Progenitor cell of endocrine pancreas (in vitro differentiated cells): ENCODE data around the gene CCDC9B. TPM values are rescaled to one million over a fixed set of nuclear protein-coding genes. Genes with fewer than 3 reads are reported as not detected.

ENCODE experiments used
- DNase-seq: peaks from one replicate; pipeline ENCODE4 v3.0.0; 2021; ENCODE audit warnings: low spot score; ENCODE audit not compliant: unreplicated experiment
- H3K27ac Mint-ChIP-seq: 2 replicates; pipeline ENCODE4 v1.8.0; 2021; ENCODE audit warnings: mild to moderate bottlenecking, moderate library complexity, mixed read lengths
- H3K27me3 Mint-ChIP-seq: 2 replicates; pipeline ENCODE4 v1.8.0; 2021; ENCODE audit warnings: mixed read lengths
- H3K36me3 Mint-ChIP-seq: 2 replicates; pipeline ENCODE4 v1.8.0; 2022; ENCODE audit warnings: mixed read lengths; ENCODE audit not compliant: insufficient read depth
- H3K4me1 Mint-ChIP-seq: 2 replicates; pipeline ENCODE4 v1.8.0; 2021; ENCODE audit warnings: low read depth, mixed read lengths
- H3K4me3 Mint-ChIP-seq: 2 replicates; pipeline ENCODE4 v1.8.0; 2021; ENCODE audit warnings: low read depth, mild to moderate bottlenecking, moderate library complexity, mixed read lengths
- H3K9me3 Mint-ChIP-seq: 2 replicates; pipeline ENCODE4 v1.8.0; 2021; ENCODE audit warnings: low read depth, mixed read lengths
- CTCF ChIP-seq: fragments of 200-600 bp; sonication (generic); IDR thresholded peaks from one replicate; pipeline ENCODE4 v1.5.0; 2021; ENCODE audit warnings: antibody characterized with exemption, mild to moderate bottlenecking; ENCODE audit not compliant: unreplicated experiment
- total RNA-seq: library from RNA; stranded (reverse); gene quantifications from 2 replicates; pipeline ENCODE4 v1.2.1, GENCODE V29; 2021

Gene CCDC9B
- total RNA-seq, 1 donor from 2014 or later = 0.07 TPM

- Mint-ChIP-seq H3K27me3 (peaks cover 52% of the 10 kb centered on the region), H3K4me3 (no peak overlapping the region), H3K9me3 (no peaks in the 10 kb centered on the region), H3K36me3 (no peaks in the 10 kb centered on the region), H3K4me1 (peaks cover 8% of the 10 kb centered on the region), H3K27ac (no peak overlapping the region)
- DNase-seq = no peak
- peak; percentile 39 for TF ChIP-seq CTCF
These were observed 13.9 kb upstream of the CCDC9B start for GRCh38 chr15:40354408-40355171.

GRCh38 chr15:40353697-40354096 is 13.0 kb upstream of the CCDC9B start:
- no peak for DNase-seq
- H3K4me1 Mint-ChIP-seq = peaks cover 6% of the 10 kb centered on the region
- H3K27ac Mint-ChIP-seq = no peak overlapping the region
- no peaks in the 10 kb centered on the region for H3K36me3 Mint-ChIP-seq
- no peak overlapping the region for H3K4me3 Mint-ChIP-seq
- TF ChIP-seq CTCF = no peak
- H3K9me3 Mint-ChIP-seq = no peaks in the 10 kb centered on the region
- H3K27me3 Mint-ChIP-seq = peaks cover 46% of the 10 kb centered on the region

- Mint-ChIP-seq H3K4me3 (no peak overlapping the region), H3K9me3 (no peaks in the 10 kb centered on the region), H3K27ac (no peak overlapping the region), H3K27me3 (peaks cover 45% of the 10 kb centered on the region), H3K36me3 (no peaks in the 10 kb centered on the region), H3K4me1 (peaks cover 6% of the 10 kb centered on the region)
- no peak for DNase-seq
- TF ChIP-seq CTCF = no peak
These were observed 11.7 kb upstream of the CCDC9B start for GRCh38 chr15:40352281-40352901.

- Mint-ChIP-seq H3K36me3 (no peaks in the 10 kb centered on the region), H3K27me3 (peaks cover 27% of the 10 kb centered on the region), H3K4me1 (peaks cover 6% of the 10 kb centered on the region), H3K9me3 (no peaks in the 10 kb centered on the region), H3K27ac (peak overlapping the region; percentile 33), H3K4me3 (no peak overlapping the region)
- DNase-seq = no peak
- TF ChIP-seq CTCF = no peak
These were observed 8.4 kb upstream of the CCDC9B start for GRCh38 chr15:40349163-40349562.

- peaks cover 20% of the 10 kb centered on the region for H3K27me3 Mint-ChIP-seq
- DNase-seq = no peak
- H3K27ac Mint-ChIP-seq = no peak overlapping the region
- no peak overlapping the region for H3K4me3 Mint-ChIP-seq
- H3K36me3 Mint-ChIP-seq = no peaks in the 10 kb centered on the region
- TF ChIP-seq CTCF = no peak
- H3K9me3 Mint-ChIP-seq = no peaks in the 10 kb centered on the region
- peaks cover 6% of the 10 kb centered on the region for H3K4me1 Mint-ChIP-seq
These were observed 7.7 kb upstream of the CCDC9B start for GRCh38 chr15:40348474-40348870.
